G401 (cell line): Measurements from ENCODE around the gene TM9SF2. TPM values are rescaled to one million over a fixed set of nuclear protein-coding genes. Genes with fewer than 3 reads are reported as not detected.
"Not testable (repeated sequence)": the region's sequence is repeated elsewhere in the genome, so short reads cannot be mapped to it uniquely, and the experiment has no call there.

ENCODE experiments used
- DNase-seq: peaks from one replicate; pipeline ENCODE4 v3.0.0-alpha.2; 2015; ENCODE audit warnings: low spot score
- in situ Hi-C: cut with HindIII; loops from 2 replicates; pipeline ENCODE4 v1.10.0; 2016; ENCODE audit warnings: low sequenced_read_pairs, mixed read lengths
- total RNA-seq: library from RNA; depleted of rRNA; stranded (reverse); fragments of >200 nt; shearing (Covaris generic); gene quantifications from 2 replicates; pipeline ENCODE4 v1.2.3, GENCODE V29; 2014; rRNA removed

The TM9SF2 gene
- total RNA-seq = 88.6 and 121 TPM in 2 replicates

GRCh38 chr13:99501184-99501847, at the start of gene TM9SF2:
Gene TM9SF2, plus strand, starts transcription at chr13:99501472. Its CDS starts 135 bp downstream, at chr13:99501607.
- in situ Hi-C loops = no loop called here

GRCh38 chr13:99454518-99455183, 46.6 kb upstream of the TM9SF2 start:
- in situ Hi-C loops = no loop called here
- no peak for DNase-seq

More at GRCh38 chr13:99501184-99501847, at the start of gene TM9SF2:
- peak; percentile 93 for DNase-seq

GRCh38 chr13:99459099-99459850, 42.0 kb upstream of the TM9SF2 start:
- no peak for DNase-seq
- in situ Hi-C loops = no loop called here

DNA sequence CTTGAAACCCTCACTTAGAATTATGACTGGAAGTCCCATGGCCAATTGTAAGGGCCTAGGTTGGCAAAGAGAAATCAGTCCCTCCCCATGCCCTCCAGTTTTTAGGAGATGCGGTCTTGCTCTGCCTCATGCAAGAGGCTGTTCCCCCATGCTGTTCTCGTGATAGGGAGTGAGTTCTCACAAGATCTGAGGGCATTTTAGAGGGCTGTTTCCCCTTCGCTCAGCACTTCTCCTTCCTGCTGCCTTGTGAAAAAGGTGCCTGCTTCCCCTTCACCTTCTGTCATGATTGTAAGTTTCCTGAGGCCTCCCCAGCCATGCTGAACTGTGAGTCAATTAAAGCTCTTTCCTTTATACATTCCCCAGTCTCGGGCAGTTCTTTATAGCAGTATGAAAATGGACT, 40.5 kb upstream of the TM9SF2 start:
- in situ Hi-C loops, DNase-seq: not testable (repeated sequence)

DNA sequence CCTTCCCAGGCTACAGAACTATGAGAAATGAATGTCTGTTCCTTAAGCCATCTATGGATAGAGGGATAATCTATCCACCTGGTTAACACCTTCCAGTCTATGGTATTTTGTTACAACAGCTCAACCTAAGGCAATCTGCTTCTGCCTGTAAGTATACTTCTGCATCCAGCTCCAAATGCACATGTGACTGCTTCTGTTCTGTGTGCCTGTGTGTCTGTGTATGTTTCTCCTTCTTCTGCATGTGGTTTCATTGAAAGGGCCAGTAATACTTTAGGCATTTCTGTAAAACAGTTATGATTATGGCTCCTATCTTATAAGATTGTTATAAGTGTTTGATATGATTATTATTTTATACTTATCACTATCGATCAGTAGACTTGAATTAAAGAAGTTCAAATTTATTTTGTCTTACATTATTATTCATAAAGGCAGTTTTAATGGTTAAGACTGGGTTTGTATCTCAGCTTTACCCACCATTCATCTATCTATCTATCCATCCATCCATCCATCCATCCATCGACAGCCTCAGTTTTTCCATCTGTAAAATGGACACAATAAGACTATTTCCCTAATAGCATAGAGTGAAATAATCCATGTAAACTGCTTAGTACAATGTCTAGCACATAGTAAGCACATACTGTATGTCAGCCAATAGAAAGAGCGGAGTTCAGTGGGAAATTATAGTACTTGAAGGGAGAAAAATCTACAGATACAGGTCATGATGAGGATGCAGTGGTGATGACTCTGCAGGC, 37.5 kb upstream of the TM9SF2 start:
- in situ Hi-C loops = no loop called here
- DNase-seq = no peak

- in situ Hi-C loops = no loop called here
- DNase-seq = no peak
These were observed 36.8 kb upstream of the TM9SF2 start for GRCh38 chr13:99464441-99464949.

DNA sequence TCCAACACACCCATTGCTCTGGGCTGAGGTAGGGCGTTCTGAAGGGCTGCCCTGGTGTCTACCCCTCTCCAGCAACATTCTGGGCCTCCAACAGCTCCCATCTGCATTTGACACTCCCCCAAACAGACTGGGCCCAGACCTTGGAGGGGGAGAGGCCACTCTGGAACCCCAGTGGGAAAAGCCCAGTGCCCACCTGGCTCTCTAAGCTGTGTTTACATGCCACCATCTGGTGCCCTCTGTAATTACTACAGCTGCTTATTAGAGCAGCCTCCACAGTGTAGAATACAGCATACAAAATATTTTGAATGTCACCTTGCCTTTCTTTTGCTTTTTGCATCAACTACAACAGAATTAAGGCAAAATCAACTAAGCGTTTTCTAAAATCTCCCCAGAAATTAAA, 35.8 kb upstream of the TM9SF2 start:
- in situ Hi-C loops = no loop called here
- DNase-seq = no peak

- in situ Hi-C loops = no loop called here
- DNase-seq = no peak
These were observed 33.5 kb upstream of the TM9SF2 start for GRCh38 chr13:99467764-99468163.

DNA sequence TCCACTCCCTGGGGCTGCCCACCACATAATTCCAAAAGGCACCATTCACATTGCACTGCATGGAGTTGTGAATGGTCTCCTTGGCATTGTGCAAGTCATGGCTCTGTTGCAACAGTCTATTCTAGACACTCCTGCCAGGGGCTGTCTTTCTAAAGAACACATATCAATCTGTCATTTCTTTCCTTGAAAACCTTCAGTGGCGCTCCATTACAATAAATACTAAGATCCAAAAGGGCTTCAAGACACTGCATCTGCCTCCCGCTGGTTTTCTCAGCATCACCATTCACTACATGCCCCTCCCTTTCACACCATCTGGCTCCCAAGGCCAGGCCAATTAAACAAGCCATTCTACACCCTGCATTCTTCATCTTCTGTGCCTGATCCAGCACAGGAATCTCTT, 32.2 kb upstream of the TM9SF2 start:
- in situ Hi-C loops = no loop called here
- DNase-seq = peak; percentile 3

DNA sequence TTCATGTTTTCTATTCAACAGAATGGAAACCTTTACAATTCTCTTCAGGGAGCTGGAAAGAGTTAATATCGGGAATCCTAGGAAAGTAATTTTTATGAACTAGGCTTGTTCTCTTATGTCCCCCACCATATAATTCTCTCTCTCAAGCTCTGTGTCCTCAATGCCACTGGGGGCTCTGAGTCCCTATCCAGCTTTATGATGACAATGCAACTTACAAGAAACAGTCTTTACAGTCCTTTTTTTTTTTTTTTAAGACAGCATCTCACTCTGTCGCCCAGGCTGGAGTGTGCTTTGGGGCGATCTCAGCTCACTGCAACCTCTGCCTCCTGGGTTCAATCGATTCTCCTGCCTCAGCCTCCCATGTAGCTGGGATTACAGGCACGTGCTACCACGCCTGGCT, 31.2 kb upstream of the TM9SF2 start:
- in situ Hi-C loops = no loop called here

DNA sequence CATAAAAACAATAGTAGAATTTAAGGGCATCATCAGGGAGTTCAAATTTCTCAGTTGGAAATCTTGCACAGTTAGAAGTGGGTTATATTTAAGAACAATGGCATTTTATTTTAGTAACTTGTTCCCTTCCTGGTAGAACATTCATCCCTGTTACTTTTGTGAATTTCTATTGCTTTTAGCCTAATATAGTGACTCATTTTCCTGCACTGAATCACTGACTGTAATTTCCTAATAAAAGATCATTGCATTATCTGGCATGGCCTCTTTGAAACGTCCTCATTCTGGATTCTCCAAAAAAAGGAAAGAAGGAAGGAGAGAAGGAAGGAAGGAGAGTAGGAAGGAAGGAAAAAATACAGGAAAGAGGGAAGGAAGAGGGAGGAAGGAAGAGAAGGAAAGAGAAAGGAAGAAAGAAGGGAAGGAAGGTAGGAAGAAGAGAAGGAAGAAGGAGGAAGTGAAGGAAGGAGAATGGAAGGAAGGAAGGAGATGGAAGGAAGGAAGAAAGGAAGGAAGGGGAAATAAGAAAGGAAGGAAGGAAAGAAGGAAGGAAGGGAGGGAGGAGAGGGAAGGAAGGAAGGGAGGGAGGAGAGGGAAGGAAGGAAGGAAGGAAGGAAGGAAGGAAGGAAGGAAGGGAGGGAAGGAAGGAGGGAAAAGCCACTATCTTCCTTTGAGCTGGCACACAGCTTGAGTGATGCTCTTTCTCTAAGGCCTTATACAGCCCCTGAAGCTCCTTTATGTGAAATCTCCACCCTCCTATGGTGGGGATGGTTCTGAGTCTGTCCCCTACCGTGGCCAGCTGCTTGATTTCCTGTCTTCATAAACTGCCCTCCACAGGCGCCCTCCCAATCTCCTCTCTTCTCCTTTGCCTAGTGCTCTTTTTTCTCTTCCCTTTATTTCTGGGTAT, 29.8 kb upstream of the TM9SF2 start:
- DNase-seq = no peak

More for the DNA sequence above, 31.2 kb upstream of the TM9SF2 start:
- no peak for DNase-seq

GRCh38 chr13:99472122-99472440, 29.2 kb upstream of the TM9SF2 start:
- no peak for DNase-seq
- in situ Hi-C loops = no loop called here

More for the DNA sequence above, 29.8 kb upstream of the TM9SF2 start:
- in situ Hi-C loops = no loop called here

GRCh38 chr13:99473515-99473914, 27.8 kb upstream of the TM9SF2 start:
- in situ Hi-C loops = no loop called here
- no peak for DNase-seq

DNA sequence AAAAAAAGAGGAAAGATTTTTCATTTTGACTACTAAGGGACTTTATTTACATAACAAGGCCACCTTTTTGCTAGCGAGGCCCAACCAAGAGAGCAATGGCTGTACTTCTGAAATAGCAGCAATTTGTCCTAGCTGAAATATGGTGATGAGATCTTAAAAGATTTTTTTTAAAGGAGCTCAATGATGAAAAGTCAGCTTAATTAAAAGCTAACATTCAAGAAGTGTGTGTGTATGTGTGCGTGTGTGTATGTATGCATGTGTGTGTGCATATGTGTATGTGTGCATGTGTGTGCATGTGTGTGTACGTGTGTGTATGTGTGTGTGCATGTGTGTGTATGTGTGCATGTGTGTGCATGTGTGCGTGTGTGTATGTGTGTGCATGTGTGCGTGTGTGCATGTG, 24.6 kb upstream of the TM9SF2 start:
- in situ Hi-C loops = no loop called here
- no peak for DNase-seq

DNA sequence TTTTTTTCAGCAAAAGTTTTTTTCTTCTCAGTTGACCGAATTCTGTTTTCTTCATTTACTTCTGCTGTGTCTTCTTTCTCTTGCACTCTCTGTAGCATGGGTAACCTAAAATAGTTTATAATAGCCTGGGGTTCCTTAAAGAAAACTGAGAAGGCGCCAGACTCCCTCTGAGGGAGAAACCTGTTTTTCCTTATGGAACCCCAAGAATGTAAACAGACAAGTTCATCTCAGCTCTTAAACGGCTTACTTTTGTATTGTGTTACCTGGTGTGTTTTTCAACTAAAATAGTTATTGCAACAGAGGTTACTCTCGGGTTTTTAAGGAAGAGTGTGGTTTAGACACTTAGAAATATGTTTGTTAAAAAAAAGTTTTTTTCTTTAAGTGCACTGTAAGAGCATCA, 23.8 kb upstream of the TM9SF2 start:
- in situ Hi-C loops = no loop called here
- no peak for DNase-seq

DNA sequence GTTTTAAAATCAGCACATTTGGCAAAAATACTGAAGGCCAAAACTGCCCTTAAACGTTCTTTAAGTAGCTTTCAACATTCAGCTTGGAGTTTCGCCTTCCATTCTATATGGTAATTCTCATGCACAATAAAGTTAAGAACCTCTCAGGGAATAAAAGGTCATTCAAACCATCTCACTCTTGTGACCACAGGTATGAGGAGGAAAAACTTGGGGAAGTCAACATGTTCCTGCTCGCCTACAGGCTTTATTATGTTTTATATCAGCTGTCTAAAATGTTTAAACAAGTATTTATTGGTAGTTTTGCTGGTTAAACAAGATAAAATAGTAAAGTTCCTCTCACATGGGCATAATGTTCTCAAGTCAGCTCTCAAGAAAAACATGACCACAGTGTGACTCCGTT, 19.9 kb upstream of the TM9SF2 start:
- DNase-seq = no peak
- in situ Hi-C loops = no loop called here

GRCh38 chr13:99484473-99484872, 16.8 kb upstream of the TM9SF2 start:
- in situ Hi-C loops = no loop called here
- no peak for DNase-seq

DNA sequence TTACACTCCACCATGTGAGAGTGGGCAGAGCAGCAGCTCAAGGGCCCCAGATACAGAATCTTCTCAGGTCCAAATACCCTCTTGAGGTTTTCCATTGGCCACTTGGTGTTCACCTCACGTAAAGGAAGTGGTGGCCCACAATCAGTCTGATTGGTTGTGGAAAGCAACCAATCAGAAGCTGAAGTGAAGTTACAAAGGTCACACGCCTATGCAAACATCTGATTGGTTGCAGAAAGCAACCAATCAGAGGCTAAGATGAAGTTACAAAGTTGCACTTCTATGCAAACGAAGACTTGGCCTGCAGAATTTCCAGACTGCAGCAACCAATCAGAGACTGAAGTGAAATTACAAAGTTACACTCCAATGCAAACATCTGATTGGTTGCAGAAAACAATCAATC, 14.3 kb upstream of the TM9SF2 start:
- in situ Hi-C loops = no loop called here
- no peak for DNase-seq

GRCh38 chr13:99489028-99489427, 12.2 kb upstream of the TM9SF2 start:
- DNase-seq = no peak
- in situ Hi-C loops = no loop called here
